Tibial artery (tissue), 4 donors: Measurements from ENCODE around the gene GABPB2.

Experiments
- DNase-seq, 2 donors: peaks; one replicate each; pipeline ENCODE4 v3.0.0-alpha.2; 2019
- H3K27ac ChIP-seq, 2 donors: fragments of 200-600 bp; sonication (generic) in 1 of 2; 1 replicate in 1 of 2; 2 replicates in 1 of 2; pipeline ENCODE4 v1.5.1; 2018 to 2019; ENCODE audit warnings: mild to moderate bottlenecking in 1 of 2
- H3K27me3 ChIP-seq, 2 donors: fragments of 200-600 bp; sonication (generic) in 1 of 2; one replicate each; pipeline versions ENCODE4 v1.5.1 to v1.6.0; 2016 to 2019
- H3K36me3 ChIP-seq, 3 donors: fragments of 200-600 bp; sonication (generic) in 2 of 3; one replicate each; pipeline ENCODE4 v1.5.1; 2016 to 2019; ENCODE audit warnings: mild to moderate bottlenecking in 2 of 3
- H3K4me1 ChIP-seq, 4 donors: fragments of 200-600 bp; sonication (generic) in 2 of 4; 1 replicate in 3 of 4; 2 replicates in 1 of 4; pipeline ENCODE4 v1.5.1; 2016 to 2019
- H3K4me3 ChIP-seq, 2 donors: fragments of 200-600 bp; sonication (generic) in 1 of 2; 1 replicate in 1 of 2; 2 replicates in 1 of 2; pipeline ENCODE4 v1.5.1; 2018 to 2019; ENCODE audit warnings: mild to moderate bottlenecking in 2 of 2
- H3K9me3 ChIP-seq, 3 donors: fragments of 200-600 bp; sonication (generic) in 1 of 3; one replicate each; pipeline ENCODE4 v1.5.1; 2016 to 2019
- CTCF ChIP-seq, 2 experiments: fragments of 200-600 bp in 1 of 2; fragments of 450-650 bp in 1 of 2; IDR thresholded peaks; one replicate each; pipeline ENCODE4 v1.5.1; 2017 to 2019; ENCODE audit warnings: antibody characterized with exemption in 2 of 2, mild to moderate bottlenecking in 1 of 2, moderate library complexity in 1 of 2
- intact Hi-C: fragments of 100-400 bp; cut with DNase I; formaldehyde crosslinking; loops from one replicate; pipeline ENCODE4 v1.15.0; 2023; ENCODE audit warnings: low total_unique reads

Gene GABPB2

GRCh38 chr1:151036356-151036755 lies 34.2 kb upstream of the GABPB2 start, which contains the start of gene BNIPL:
BNIPL (plus strand) TSS chr1:151036586; CDS start chr1:151036726, 140 bp downstream.
- H3K4me1 ChIP-seq: no peaks in the 10 kb centered on the region
- H3K36me3 ChIP-seq: peaks cover 19 to 47% (median 31%) of the 10 kb centered on the region in 3 donors
- no peaks in the 10 kb centered on the region for H3K27me3 ChIP-seq
- DNase-seq: no peak
- no peak for TF ChIP-seq CTCF (IDR thresholded peaks at IDR 0.05)
- intact Hi-C loops: no loop called here
- H3K4me3 ChIP-seq: no peak within 1 kb of the TSS
- no peak within 1 kb of the TSS for H3K27ac ChIP-seq
- H3K9me3 ChIP-seq: no peaks in the 10 kb centered on the region

DNA sequence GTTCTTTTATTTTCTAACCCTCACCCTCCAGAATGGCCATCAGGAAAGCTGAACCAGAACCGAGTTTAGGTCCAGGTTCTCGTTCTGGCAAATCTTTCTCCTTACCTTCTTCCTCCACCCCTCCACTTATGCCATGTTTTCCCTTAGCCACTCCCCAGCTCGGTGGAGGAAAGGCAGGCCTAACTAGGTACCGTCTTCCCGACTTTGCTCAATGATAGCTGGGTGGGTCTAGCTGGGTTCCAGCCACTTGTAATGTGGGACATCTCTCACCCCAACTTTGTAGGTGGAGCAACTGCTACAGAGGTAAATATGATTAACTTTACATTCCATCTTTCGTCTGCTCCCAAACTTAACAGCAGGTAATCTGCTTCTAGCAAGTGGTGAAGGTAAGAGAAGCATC lies 33.5 kb upstream of the GABPB2 start:
- TF ChIP-seq CTCF (IDR thresholded peaks at IDR 0.05): no peak
- intact Hi-C loops: no loop called here
- H3K4me3 ChIP-seq: no peak overlapping the region
- no peaks in the 10 kb centered on the region for H3K9me3 ChIP-seq
- no peaks in the 10 kb centered on the region for H3K27me3 ChIP-seq
- DNase-seq: no peak
- no peak overlapping the region for H3K27ac ChIP-seq
- no peaks in the 10 kb centered on the region for H3K4me1 ChIP-seq
- H3K36me3 ChIP-seq: peaks cover 12 to 41% (median 27%) of the 10 kb centered on the region in 3 donors

DNA sequence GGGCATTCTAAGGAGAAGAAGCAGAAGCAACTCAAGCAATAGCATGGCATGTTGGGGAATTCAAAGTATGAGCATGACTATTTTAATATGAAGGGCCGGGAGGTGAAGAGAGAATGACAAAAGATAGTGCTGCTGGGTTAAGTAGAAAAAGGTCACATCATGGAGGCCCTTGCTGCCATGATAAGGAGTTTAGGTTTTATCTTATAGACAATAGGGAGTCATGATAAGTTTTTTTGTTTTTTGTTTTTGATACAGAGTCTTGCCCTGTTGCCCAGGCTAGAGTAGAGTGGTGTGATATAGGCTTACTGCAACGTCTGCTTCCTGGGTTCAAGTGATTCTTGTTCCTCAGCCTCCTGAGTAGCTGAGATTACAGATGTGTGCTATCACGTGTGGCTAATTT lies 31.0 kb upstream of the GABPB2 start:
- no peak for TF ChIP-seq CTCF (IDR thresholded peaks at IDR 0.05)
- H3K27me3 ChIP-seq: no peaks in the 10 kb centered on the region
- no peak for DNase-seq
- H3K27ac ChIP-seq: no peak overlapping the region
- H3K4me1 ChIP-seq: no peaks in the 10 kb centered on the region
- H3K9me3 ChIP-seq: no peaks in the 10 kb centered on the region
- H3K4me3 ChIP-seq: no peak overlapping the region
- intact Hi-C loops: no loop called here
- H3K36me3 ChIP-seq: peaks cover 7 to 16% (median 10%) of the 10 kb centered on the region in 3 donors

- no peak for DNase-seq
- Histone ChIP-seq H3K4me1 (peaks cover 0 to 9% (median 4%) of the 10 kb centered on the region in 4 donors), H3K4me3 (no peak overlapping the region), H3K27ac (no peak overlapping the region), H3K9me3 (no peaks in the 10 kb centered on the region), H3K36me3 (no peaks in the 10 kb centered on the region), H3K27me3 (no peaks in the 10 kb centered on the region)
- intact Hi-C loops: no loop called here
- TF ChIP-seq CTCF (IDR thresholded peaks at IDR 0.05): no peak
These were observed 27.4 kb upstream of the GABPB2 start for GRCh38 chr1:151043163-151043562.

- no peak for TF ChIP-seq CTCF (IDR thresholded peaks at IDR 0.05)
- DNase-seq: peak; percentile 63 to 84
- intact Hi-C loops: no loop called here
- Histone ChIP-seq H3K27me3 (no peaks in the 10 kb centered on the region), H3K27ac (peak within 1 kb of the TSS; percentile 85 to 98), H3K4me3 (peak within 1 kb of the TSS; percentile 63 to 82), H3K4me1 (peaks cover 0 to 23% (median 13%) of the 10 kb centered on the region in 4 donors), H3K9me3 (no peaks in the 10 kb centered on the region), H3K36me3 (peaks cover 4 to 17% (median 10%) of the 10 kb centered on the region in 3 donors)
These were observed 23.0 kb upstream of the GABPB2 start, which contains the start of gene C1orf56 for GRCh38 chr1:151047591-151047924. C1orf56 (plus strand) TSS chr1:151047751; CDS start chr1:151047848, 97 bp downstream.
